ENCODE results near the gene NPTXR. TPM values are rescaled to one million over a fixed set of nuclear protein-coding genes. Genes with fewer than 3 reads are reported as not detected.

NPTXR gene
- total and polyA plus RNA-seq, 4 experiments from 2014 or later, result 0.31 to 9.0 (median 4.6) TPM

DNA sequence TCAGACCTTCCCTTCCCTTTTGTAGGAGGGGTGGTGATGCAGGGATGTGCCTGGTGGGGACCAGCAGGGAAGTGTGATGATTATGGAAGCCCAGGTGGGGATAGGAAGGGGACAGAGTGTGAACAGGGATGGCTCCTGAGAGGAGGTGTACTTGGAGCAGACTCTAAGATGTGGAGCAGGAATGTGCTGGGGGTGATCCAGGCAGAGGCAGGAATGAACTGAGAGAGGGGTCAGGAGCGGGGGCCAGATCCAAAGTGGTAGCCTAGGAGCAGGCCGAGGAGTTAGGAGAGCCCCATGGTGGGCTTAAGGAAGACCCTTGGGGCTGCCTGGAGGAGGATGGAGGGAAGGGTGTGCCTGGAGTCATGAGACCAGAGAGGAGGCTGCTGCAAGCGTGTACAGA lies 3.7 kb downstream of the NPTXR start:
- Histone ChIP-seq H3K9me3 (ENCODE audit: control insufficient read depth in 1 of 2, low read length in 2 of 2) (no peaks in the 10 kb centered on the region), H3K27me3 (ENCODE audit: insufficient read depth, low read length) (peaks cover 9% of the 10 kb centered on the region), H3K36me3 (ENCODE audit: insufficient read depth, low read length) (no peaks in the 10 kb centered on the region), H3K27ac (ENCODE audit: low read depth, low read length) (no peak overlapping the region), H3K4me3 (ENCODE audit: low read length in 2 of 2) (no peak overlapping the region), H3K4me1 (ENCODE audit: insufficient read depth, low read length) (peaks cover 20% of the 10 kb centered on the region)
- peaks cover 0 to 12% of the 10 kb centered on the region in 2 donors for H3K27me3 Mint-ChIP-seq
- peak overlapping the region in 2 of 8 donors; percentile 8 to 29 for H3K4me3 Mint-ChIP-seq
- CTCF ChIA-PET (ENCODE audit: partially characterized antibody), result no interaction called here
- H3K9me3 Mint-ChIP-seq, result no peaks in the 10 kb centered on the region
- no peak overlapping the region for H3K27ac Mint-ChIP-seq
- H3K36me3 Mint-ChIP-seq, result peaks cover 0 to 1% of the 10 kb centered on the region in 2 donors
- H3K4me1 Mint-ChIP-seq, result peaks cover 7 to 34% (median 17%) of the 10 kb centered on the region in 4 donors
- intact Hi-C loops (cut with micrococcal nuclease), result loop anchor here (5.0 kb wide), 2 partner anchors 83 to 108 kb away; partner anchors contain the start of gene SUN2
- DNase-seq, result no peak
- POLR2A ChIA-PET (ENCODE audit: partially characterized antibody), result no interaction called here

DNA sequence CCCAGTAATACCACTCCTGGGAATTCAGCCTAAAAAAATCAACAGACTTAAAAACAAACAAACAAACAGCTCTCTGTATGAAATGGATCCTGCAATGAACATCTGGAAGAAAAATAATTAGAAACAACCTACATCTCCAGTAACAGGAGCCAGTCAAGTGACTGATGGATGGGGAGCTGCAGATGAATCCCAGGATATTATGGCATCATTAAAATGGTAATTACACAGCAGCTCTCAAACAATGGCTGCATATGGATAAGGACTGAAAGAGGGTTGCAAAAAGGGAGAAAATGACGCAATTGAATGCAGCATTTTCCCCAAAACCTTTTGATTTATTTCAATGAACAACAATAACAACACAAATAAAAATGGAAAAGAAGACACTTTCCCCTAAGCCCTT lies 4.1 kb downstream of the NPTXR start:
- H3K27ac ChIP-seq (ENCODE audit: low read depth, low read length), result no peak overlapping the region
- Mint-ChIP-seq H3K36me3 (peaks cover 0 to 1% of the 10 kb centered on the region in 2 donors), H3K27me3 (peaks cover 0 to 12% of the 10 kb centered on the region in 2 donors), H3K9me3 (no peaks in the 10 kb centered on the region), H3K4me3 (peak overlapping the region in 1 of 8 donors; percentile 8), H3K4me1 (peaks cover 7 to 29% (median 17%) of the 10 kb centered on the region in 4 donors), H3K27ac (no peak overlapping the region)
- peaks cover 20% of the 10 kb centered on the region for H3K4me1 ChIP-seq (ENCODE audit: insufficient read depth, low read length)
- no peak for DNase-seq
- no peak overlapping the region for H3K4me3 ChIP-seq (ENCODE audit: low read length in 2 of 2)
- ChIA-PET POLR2A (ENCODE audit: partially characterized antibody) (no interaction called here), CTCF (ENCODE audit: partially characterized antibody) (no interaction called here)
- peaks cover 9% of the 10 kb centered on the region for H3K27me3 ChIP-seq (ENCODE audit: insufficient read depth, low read length)
- no peaks in the 10 kb centered on the region for H3K36me3 ChIP-seq (ENCODE audit: insufficient read depth, low read length)
- intact Hi-C loops (cut with micrococcal nuclease), result loop anchor here (5.0 kb wide), 2 partner anchors 82 to 107 kb away; partner anchors contain the start of gene SUN2
- no peaks in the 10 kb centered on the region for H3K9me3 ChIP-seq (ENCODE audit: control insufficient read depth in 1 of 2, low read length in 2 of 2)

DNA sequence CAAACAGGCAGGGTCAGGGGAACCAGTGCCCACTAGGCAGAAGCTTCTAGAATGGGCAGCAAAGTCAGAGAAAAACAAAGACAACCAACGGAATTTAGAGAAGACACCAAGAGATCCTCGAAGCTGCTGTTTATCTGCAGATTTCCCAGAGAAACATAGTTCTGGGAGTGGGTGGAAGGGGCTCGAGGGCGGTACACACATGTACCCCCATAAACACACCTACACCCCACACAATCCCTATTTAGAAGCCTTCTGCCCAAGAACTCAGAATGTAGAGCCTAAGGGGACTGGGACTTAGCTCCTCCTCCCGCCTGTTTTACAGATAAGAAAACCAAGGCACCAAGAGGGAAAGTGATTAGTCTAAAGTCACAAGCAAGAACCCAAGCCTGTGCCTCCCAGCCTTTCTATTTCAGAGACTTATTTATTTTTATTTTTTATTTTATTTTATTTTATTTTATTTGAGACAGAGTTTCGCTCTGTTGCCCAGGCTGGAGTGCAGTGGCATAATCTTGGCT lies 6.4 kb downstream of the NPTXR start:
- H3K4me3 Mint-ChIP-seq, result no peak overlapping the region

DNA sequence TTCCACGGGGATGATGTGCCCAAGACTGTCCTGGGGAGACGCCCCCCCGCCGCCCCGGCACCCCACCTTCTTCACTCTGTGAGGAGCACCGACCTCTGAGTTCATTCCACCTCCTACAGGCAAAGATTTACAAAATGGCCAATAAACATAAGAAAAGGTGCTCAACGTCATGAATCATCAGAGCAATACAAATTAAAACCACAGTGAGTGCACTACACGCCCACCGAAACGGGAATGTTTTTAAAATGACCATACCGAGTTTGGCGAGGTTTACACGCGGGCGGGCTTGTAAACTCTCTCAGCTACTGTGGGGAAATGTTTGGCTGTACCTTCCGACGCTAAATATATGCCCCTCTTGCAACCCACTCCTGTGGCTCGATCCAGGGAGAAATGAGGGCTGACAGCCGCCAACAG lies 7.9 kb downstream of the NPTXR start:
- Mint-ChIP-seq H3K27ac (no peak overlapping the region), H3K27me3 (peaks cover 0 to 10% of the 10 kb centered on the region in 2 donors), H3K4me3 (no peak overlapping the region), H3K36me3 (no peaks in the 10 kb centered on the region), H3K4me1 (peaks cover 1 to 14% (median 5%) of the 10 kb centered on the region in 4 donors), H3K9me3 (no peaks in the 10 kb centered on the region)
- no peak for DNase-seq
- CTCF ChIA-PET (ENCODE audit: partially characterized antibody), result no interaction called here
- POLR2A ChIA-PET (ENCODE audit: partially characterized antibody), result no interaction called here
- Histone ChIP-seq H3K36me3 (ENCODE audit: insufficient read depth, low read length) (no peaks in the 10 kb centered on the region), H3K9me3 (ENCODE audit: control insufficient read depth in 1 of 2, low read length in 2 of 2) (no peaks in the 10 kb centered on the region), H3K4me3 (ENCODE audit: low read length in 2 of 2) (no peak overlapping the region), H3K27me3 (ENCODE audit: insufficient read depth, low read length) (no peaks in the 10 kb centered on the region), H3K4me1 (ENCODE audit: insufficient read depth, low read length) (peaks cover under 1% of the 10 kb centered on the region), H3K27ac (ENCODE audit: low read depth, low read length) (no peak overlapping the region)
- intact Hi-C loops (cut with micrococcal nuclease), result no loop called here

More for the DNA sequence above, 6.4 kb downstream of the NPTXR start:
- Histone ChIP-seq H3K27me3 (ENCODE audit: insufficient read depth, low read length) (peaks cover 6% of the 10 kb centered on the region), H3K27ac (ENCODE audit: low read depth, low read length) (no peak overlapping the region), H3K4me1 (ENCODE audit: insufficient read depth, low read length) (peaks cover 10% of the 10 kb centered on the region), H3K36me3 (ENCODE audit: insufficient read depth, low read length) (no peaks in the 10 kb centered on the region), H3K4me3 (ENCODE audit: low read length in 2 of 2) (no peak overlapping the region), H3K9me3 (ENCODE audit: control insufficient read depth in 1 of 2, low read length in 2 of 2) (no peaks in the 10 kb centered on the region)
- CTCF ChIA-PET (ENCODE audit: partially characterized antibody), result interaction anchor here (0.9 kb wide), 1 partner anchor 12 kb away, joined by 3 read pairs; no protein-coding TSS in a partner anchor
- POLR2A ChIA-PET (ENCODE audit: partially characterized antibody), result interaction anchor here (1.5 kb wide), 1 partner anchor 104 kb away, joined by 4 read pairs; no protein-coding TSS in a partner anchor
- H3K36me3 Mint-ChIP-seq, result no peaks in the 10 kb centered on the region
- peak overlapping the region in 1 of 7 donors; percentile 42 for H3K27ac Mint-ChIP-seq
- intact Hi-C loops (cut with micrococcal nuclease), result no loop called here
- peaks cover 1 to 19% (median 10%) of the 10 kb centered on the region in 4 donors for H3K4me1 Mint-ChIP-seq
- DNase-seq, result no peak
- no peaks in the 10 kb centered on the region for H3K9me3 Mint-ChIP-seq
- peaks cover 0 to 12% of the 10 kb centered on the region in 2 donors for H3K27me3 Mint-ChIP-seq

DNA sequence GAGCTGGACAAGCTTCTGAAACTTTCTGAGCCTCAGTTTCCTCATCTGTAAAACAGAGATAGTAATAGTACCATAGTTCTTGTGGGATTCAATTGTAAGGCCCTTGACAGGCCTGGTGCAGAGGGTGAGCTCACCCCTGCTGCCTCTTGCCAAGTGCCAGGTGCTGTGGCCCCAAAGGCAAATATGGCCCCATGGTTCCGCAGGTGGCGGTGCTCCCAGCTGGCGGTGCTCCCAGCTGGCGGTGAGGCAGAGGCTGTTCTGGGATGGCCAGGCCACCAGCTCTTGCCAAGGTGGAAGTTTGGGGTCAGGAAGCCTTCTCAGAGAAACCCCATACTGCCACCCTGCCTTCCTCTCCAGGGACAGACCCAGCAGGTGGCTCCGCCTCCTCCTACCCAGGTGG lies 8.8 kb downstream of the NPTXR start:
- Mint-ChIP-seq H3K27ac (no peak overlapping the region), H3K4me3 (no peak overlapping the region), H3K27me3 (peaks cover 0 to 2% of the 10 kb centered on the region in 2 donors), H3K9me3 (no peaks in the 10 kb centered on the region), H3K4me1 (peaks cover 1 to 9% (median 3%) of the 10 kb centered on the region in 4 donors), H3K36me3 (no peaks in the 10 kb centered on the region)
- H3K4me3 ChIP-seq (ENCODE audit: low read length in 2 of 2), result no peak overlapping the region
- H3K27me3 ChIP-seq (ENCODE audit: insufficient read depth, low read length), result no peaks in the 10 kb centered on the region
- H3K4me1 ChIP-seq (ENCODE audit: insufficient read depth, low read length), result no peaks in the 10 kb centered on the region
- ChIA-PET POLR2A (ENCODE audit: partially characterized antibody) (no interaction called here), CTCF (ENCODE audit: partially characterized antibody) (no interaction called here)
- intact Hi-C loops (cut with micrococcal nuclease), result no loop called here
- no peak overlapping the region for H3K27ac ChIP-seq (ENCODE audit: low read depth, low read length)
- H3K9me3 ChIP-seq (ENCODE audit: control insufficient read depth in 1 of 2, low read length in 2 of 2), result no peaks in the 10 kb centered on the region
- no peak for DNase-seq
- H3K36me3 ChIP-seq (ENCODE audit: insufficient read depth, low read length), result no peaks in the 10 kb centered on the region

DNA sequence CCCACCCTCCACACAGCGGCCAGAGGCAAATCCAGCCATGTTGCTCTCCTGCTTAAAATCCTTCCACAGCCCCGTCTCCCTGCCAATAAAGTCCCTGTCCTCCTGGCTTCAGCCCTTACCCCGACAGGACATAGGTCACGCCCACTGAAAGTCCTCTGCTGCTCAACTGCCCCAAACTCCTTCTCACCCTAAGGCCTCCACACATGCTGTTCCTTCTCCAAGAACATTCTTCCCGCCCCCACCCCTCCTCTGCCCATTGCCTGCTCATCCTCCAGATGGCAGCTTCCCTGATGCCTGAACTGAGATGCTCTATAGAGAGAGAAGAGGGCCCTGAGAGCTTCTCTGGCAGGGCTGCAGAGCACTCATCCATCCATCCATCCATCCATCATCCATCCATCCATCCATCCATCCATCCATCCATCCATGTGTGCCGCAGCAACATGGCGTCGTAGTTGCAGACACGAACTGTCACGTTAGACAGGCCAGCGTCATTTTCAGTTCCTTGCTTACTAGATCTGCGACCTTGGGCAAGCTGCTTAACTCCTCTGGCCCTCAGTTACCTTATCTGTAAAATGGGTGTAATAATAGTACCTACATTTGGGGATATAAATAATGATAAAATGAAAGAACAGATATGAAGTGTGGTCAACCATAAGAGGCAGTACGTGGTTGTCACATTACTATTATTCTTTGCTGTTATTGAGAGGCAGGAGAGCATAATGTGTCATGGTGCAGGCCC lies 9.4 kb downstream of the NPTXR start:
- DNase-seq, result no peak
- H3K27me3 Mint-ChIP-seq, result no peaks in the 10 kb centered on the region
- CTCF ChIA-PET (ENCODE audit: partially characterized antibody), result no interaction called here

DNA sequence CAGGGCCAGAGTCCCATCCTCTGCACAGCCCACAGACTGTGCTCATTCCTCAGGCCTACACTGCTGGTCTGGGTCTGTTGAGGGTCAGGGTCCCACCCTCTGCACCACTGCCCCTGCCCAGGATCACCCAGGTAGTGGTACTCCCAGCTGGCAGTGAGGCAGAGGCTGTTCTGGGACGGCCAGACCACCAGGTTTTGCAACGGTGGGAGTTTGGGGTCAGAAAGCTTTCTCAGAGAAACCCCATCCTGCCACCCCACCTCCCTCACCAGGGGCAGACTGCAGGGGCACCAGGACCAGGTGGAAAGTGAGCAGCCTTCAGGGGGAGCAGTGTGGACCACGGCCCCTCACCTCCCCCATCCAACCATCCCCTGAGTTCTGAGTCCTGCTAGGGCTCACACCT lies 10.8 kb downstream of the NPTXR start:
- no peak overlapping the region for H3K4me3 ChIP-seq (ENCODE audit: low read length in 2 of 2)
- ChIA-PET CTCF (ENCODE audit: partially characterized antibody) (no interaction called here), POLR2A (ENCODE audit: partially characterized antibody) (no interaction called here)
- H3K9me3 ChIP-seq (ENCODE audit: control insufficient read depth in 1 of 2, low read length in 2 of 2), result no peaks in the 10 kb centered on the region
- no peak for DNase-seq
- H3K27me3 ChIP-seq (ENCODE audit: insufficient read depth, low read length), result no peaks in the 10 kb centered on the region
- Mint-ChIP-seq H3K4me1 (peaks cover 0 to 4% (median 1%) of the 10 kb centered on the region in 4 donors), H3K27me3 (no peaks in the 10 kb centered on the region), H3K27ac (no peak overlapping the region), H3K4me3 (no peak overlapping the region), H3K9me3 (no peaks in the 10 kb centered on the region), H3K36me3 (no peaks in the 10 kb centered on the region)
- no peak overlapping the region for H3K27ac ChIP-seq (ENCODE audit: low read depth, low read length)
- H3K36me3 ChIP-seq (ENCODE audit: insufficient read depth, low read length), result no peaks in the 10 kb centered on the region
- intact Hi-C loops (cut with micrococcal nuclease), result no loop called here
- H3K4me1 ChIP-seq (ENCODE audit: insufficient read depth, low read length), result no peaks in the 10 kb centered on the region

More for the DNA sequence above, 9.4 kb downstream of the NPTXR start:
- POLR2A ChIA-PET (ENCODE audit: partially characterized antibody), result no interaction called here
- no peaks in the 10 kb centered on the region for H3K27me3 ChIP-seq (ENCODE audit: insufficient read depth, low read length)
- no peaks in the 10 kb centered on the region for H3K4me1 ChIP-seq (ENCODE audit: insufficient read depth, low read length)
- peak overlapping the region in 1 of 7 donors; percentile 41 for H3K27ac Mint-ChIP-seq
- H3K27ac ChIP-seq (ENCODE audit: low read depth, low read length), result no peak overlapping the region
- no peak overlapping the region for H3K4me3 Mint-ChIP-seq
- no peaks in the 10 kb centered on the region for H3K36me3 Mint-ChIP-seq
- no peaks in the 10 kb centered on the region for H3K9me3 ChIP-seq (ENCODE audit: control insufficient read depth in 1 of 2, low read length in 2 of 2)
- H3K4me3 ChIP-seq (ENCODE audit: low read length in 2 of 2), result no peak overlapping the region
- no peaks in the 10 kb centered on the region for H3K36me3 ChIP-seq (ENCODE audit: insufficient read depth, low read length)
- H3K9me3 Mint-ChIP-seq, result no peaks in the 10 kb centered on the region
- H3K4me1 Mint-ChIP-seq, result peaks cover 0 to 9% (median 1%) of the 10 kb centered on the region in 4 donors
- intact Hi-C loops (cut with micrococcal nuclease), result no loop called here

Measured in CD4-positive, alpha-beta memory T cell (primary cell).